PFSK-1 (cell line): Measurements from ENCODE around the gene PTS.

ENCODE experiments used
- FOXP2 ChIP-seq: optimal IDR thresholded peaks from 2 replicates; pipeline ENCODE3; 2011; ENCODE audit warnings: borderline replicate concordance, control low read depth, inconsistent platforms; ENCODE audit not compliant: insufficient read depth; ENCODE audit errors: extremely low read length, extremely low read depth
- POLR2AphosphoS5 ChIP-seq: IDR thresholded peaks from 2 replicates; pipeline ENCODE4 v1.6.1; 2012; ENCODE audit warnings: low read depth, mild to moderate bottlenecking, control low read depth, low read length, moderate library complexity
- TF ChIP-seq, protein P1 (sequence below), 2 experiments: IDR thresholded peaks; 2 replicates each; pipeline versions ENCODE4 v1.6.1 to v1.8.0; 2011 to 2012; ENCODE audit warnings: low read depth in 2 of 2, low read length in 2 of 2, control low read depth in 1 of 2, inconsistent platforms in 1 of 2, mild to moderate bottlenecking in 1 of 2, moderate library complexity in 1 of 2; ENCODE audit not compliant: insufficient read depth in 1 of 2

DNA sequence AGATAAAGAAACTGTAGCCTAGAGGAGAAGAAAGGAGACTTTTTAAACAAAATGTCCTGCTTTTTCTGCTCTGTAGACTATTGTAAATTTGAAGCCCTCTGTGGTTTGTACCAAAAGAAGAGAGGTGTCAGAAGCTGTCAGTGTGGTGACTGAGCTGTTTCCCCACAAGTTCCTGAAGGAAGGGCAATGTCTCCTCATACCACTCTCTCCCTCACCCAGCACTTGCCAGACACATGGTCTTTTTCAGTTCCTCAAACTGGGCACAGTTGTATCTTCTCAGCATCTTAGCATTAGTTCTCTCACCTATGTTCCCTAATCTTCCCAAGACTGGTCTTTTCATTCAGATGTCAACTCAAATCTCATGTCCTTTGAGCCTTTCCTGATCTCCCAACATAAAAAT, 46.6 kb upstream of the PTS start:
- TF ChIP-seq FOXP2 (no peak), POLR2AphosphoS5 (no peak)
- TF ChIP-seq, protein P1, sequence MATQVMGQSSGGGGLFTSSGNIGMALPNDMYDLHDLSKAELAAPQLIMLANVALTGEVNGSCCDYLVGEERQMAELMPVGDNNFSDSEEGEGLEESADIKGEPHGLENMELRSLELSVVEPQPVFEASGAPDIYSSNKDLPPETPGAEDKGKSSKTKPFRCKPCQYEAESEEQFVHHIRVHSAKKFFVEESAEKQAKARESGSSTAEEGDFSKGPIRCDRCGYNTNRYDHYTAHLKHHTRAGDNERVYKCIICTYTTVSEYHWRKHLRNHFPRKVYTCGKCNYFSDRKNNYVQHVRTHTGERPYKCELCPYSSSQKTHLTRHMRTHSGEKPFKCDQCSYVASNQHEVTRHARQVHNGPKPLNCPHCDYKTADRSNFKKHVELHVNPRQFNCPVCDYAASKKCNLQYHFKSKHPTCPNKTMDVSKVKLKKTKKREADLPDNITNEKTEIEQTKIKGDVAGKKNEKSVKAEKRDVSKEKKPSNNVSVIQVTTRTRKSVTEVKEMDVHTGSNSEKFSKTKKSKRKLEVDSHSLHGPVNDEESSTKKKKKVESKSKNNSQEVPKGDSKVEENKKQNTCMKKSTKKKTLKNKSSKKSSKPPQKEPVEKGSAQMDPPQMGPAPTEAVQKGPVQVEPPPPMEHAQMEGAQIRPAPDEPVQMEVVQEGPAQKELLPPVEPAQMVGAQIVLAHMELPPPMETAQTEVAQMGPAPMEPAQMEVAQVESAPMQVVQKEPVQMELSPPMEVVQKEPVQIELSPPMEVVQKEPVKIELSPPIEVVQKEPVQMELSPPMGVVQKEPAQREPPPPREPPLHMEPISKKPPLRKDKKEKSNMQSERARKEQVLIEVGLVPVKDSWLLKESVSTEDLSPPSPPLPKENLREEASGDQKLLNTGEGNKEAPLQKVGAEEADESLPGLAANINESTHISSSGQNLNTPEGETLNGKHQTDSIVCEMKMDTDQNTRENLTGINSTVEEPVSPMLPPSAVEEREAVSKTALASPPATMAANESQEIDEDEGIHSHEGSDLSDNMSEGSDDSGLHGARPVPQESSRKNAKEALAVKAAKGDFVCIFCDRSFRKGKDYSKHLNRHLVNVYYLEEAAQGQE (IDR thresholded peaks at IDR 0.05; ENCODE audit: insufficient read depth in 1 of 2, low read depth in 2 of 2, low read length in 2 of 2), result no peak
